Breast epithelium (tissue), 4 donors: ENCODE results near the gene ALK. TPM values are rescaled to one million over a fixed set of nuclear protein-coding genes. Genes with fewer than 3 reads are reported as not detected.

ENCODE experiments used
- DNase-seq, 2 donors: peaks; one replicate each; pipeline ENCODE4 v3.0.0-alpha.2; 2019; ENCODE audit warnings: low spot score in 2 of 2
- H3K27ac ChIP-seq, 2 donors: fragments of 200-600 bp; sonication (generic) in 1 of 2; one replicate each; pipeline ENCODE4 v1.5.1; 2016 to 2019; ENCODE audit warnings: mild to moderate bottlenecking in 1 of 2
- H3K27me3 ChIP-seq, 2 donors: fragments of 200-600 bp; sonication (generic) in 1 of 2; one replicate each; pipeline versions ENCODE4 v1.5.1 to v1.6.0; 2017 to 2019; ENCODE audit warnings: control low read depth in 1 of 2, mild to moderate bottlenecking in 1 of 2
- H3K36me3 ChIP-seq: fragments of 200-600 bp; one replicate; pipeline ENCODE4 v1.5.1; 2019
- H3K4me1 ChIP-seq, 2 donors: fragments of 200-600 bp; sonication (generic); one replicate each; pipeline ENCODE4 v1.5.1; 2016 to 2019; ENCODE audit warnings: control low read depth in 1 of 2
- H3K4me3 ChIP-seq, 3 donors: fragments of 200-600 bp; sonication (generic); 1 replicate in 2 of 3; 2 replicates in 1 of 3; pipeline ENCODE4 v1.5.1; 2016 to 2019; ENCODE audit warnings: mild to moderate bottlenecking in 3 of 3, moderate library complexity in 2 of 3
- H3K9me3 ChIP-seq, 2 donors: fragments of 200-600 bp; sonication (generic) in 1 of 2; one replicate each; pipeline ENCODE4 v1.5.1; 2016 to 2019; ENCODE audit warnings: control low read depth in 1 of 2
- POLR2A ChIP-seq: fragments of 450-650 bp; IDR thresholded peaks from one replicate; pipeline ENCODE4 v1.6.1; 2016; ENCODE audit warnings: antibody characterized with exemption, mild to moderate bottlenecking, moderate library complexity
- POLR2AphosphoS5 ChIP-seq, 3 donors: sonication (generic); formaldehyde crosslinking; IDR thresholded peaks; one replicate each; pipeline ENCODE4 v1.6.1; 2017; ENCODE audit warnings: antibody characterized with exemption in 3 of 3
- intact Hi-C: fragments of 100-400 bp; cut with DNase I; formaldehyde crosslinking; loops from one replicate; pipeline ENCODE4 v1.15.1; 2023; ENCODE audit warnings: low total_unique reads
- total RNA-seq, 3 donors: library from RNA; depleted of rRNA; stranded (reverse); fragments of >200 nt; gene quantifications; one replicate each; pipeline ENCODE4 v1.1.0, GENCODE V29; 2016
- TF ChIP-seq, protein P1 (sequence below), 3 donors: fragments of 450-650 bp; IDR thresholded peaks; one replicate each; pipeline ENCODE4 v1.5.1; 2016 to 2017; ENCODE audit warnings: antibody characterized with exemption in 3 of 3, mild to moderate bottlenecking in 3 of 3, moderate library complexity in 3 of 3

Gene ALK
- total RNA-seq, 3 donors from 2014 or later, result 0.33 to 5.6 (median 0.64) TPM

- no peaks in the 10 kb centered on the region for H3K36me3 ChIP-seq
- no peak overlapping the region for H3K27ac ChIP-seq
- no peak for TF ChIP-seq POLR2AphosphoS5 (IDR thresholded peaks at IDR 0.05)
- TF ChIP-seq, protein P1, sequence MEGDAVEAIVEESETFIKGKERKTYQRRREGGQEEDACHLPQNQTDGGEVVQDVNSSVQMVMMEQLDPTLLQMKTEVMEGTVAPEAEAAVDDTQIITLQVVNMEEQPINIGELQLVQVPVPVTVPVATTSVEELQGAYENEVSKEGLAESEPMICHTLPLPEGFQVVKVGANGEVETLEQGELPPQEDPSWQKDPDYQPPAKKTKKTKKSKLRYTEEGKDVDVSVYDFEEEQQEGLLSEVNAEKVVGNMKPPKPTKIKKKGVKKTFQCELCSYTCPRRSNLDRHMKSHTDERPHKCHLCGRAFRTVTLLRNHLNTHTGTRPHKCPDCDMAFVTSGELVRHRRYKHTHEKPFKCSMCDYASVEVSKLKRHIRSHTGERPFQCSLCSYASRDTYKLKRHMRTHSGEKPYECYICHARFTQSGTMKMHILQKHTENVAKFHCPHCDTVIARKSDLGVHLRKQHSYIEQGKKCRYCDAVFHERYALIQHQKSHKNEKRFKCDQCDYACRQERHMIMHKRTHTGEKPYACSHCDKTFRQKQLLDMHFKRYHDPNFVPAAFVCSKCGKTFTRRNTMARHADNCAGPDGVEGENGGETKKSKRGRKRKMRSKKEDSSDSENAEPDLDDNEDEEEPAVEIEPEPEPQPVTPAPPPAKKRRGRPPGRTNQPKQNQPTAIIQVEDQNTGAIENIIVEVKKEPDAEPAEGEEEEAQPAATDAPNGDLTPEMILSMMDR (IDR thresholded peaks at IDR 0.05), result no peak
- no peak for TF ChIP-seq POLR2A
- H3K9me3 ChIP-seq, result no peaks in the 10 kb centered on the region
- no peak overlapping the region for H3K4me3 ChIP-seq
- no peaks in the 10 kb centered on the region for H3K27me3 ChIP-seq
- intact Hi-C loops, result no loop called here
- DNase-seq, result no peak
- no peaks in the 10 kb centered on the region for H3K4me1 ChIP-seq
Measured at GRCh38 chr2:29213888-29214291, 707.5 kb downstream of the ALK start.

GRCh38 chr2:29212009-29212408 is 709.4 kb downstream of the ALK start:
- Histone ChIP-seq H3K27me3 (no peaks in the 10 kb centered on the region), H3K36me3 (no peaks in the 10 kb centered on the region), H3K9me3 (no peaks in the 10 kb centered on the region), H3K4me3 (no peak overlapping the region), H3K4me1 (no peaks in the 10 kb centered on the region), H3K27ac (no peak overlapping the region)
- intact Hi-C loops, result no loop called here
- no peak for TF ChIP-seq POLR2A
- TF ChIP-seq, protein P1 (IDR thresholded peaks at IDR 0.05), result no peak
- no peak for TF ChIP-seq POLR2AphosphoS5 (IDR thresholded peaks at IDR 0.05)
- DNase-seq, result no peak

GRCh38 chr2:29209551-29209950 is 711.8 kb downstream of the ALK start:
- H3K4me3 ChIP-seq, result no peak overlapping the region

GRCh38 chr2:29207352-29208148 is 713.8 kb downstream of the ALK start:
- H3K36me3 ChIP-seq, result no peaks in the 10 kb centered on the region
- no peak for DNase-seq
- no peaks in the 10 kb centered on the region for H3K4me1 ChIP-seq
- H3K4me3 ChIP-seq, result no peak overlapping the region
- H3K27ac ChIP-seq, result no peak overlapping the region
- no peaks in the 10 kb centered on the region for H3K9me3 ChIP-seq
- no peaks in the 10 kb centered on the region for H3K27me3 ChIP-seq
- TF ChIP-seq, protein P1 (IDR thresholded peaks at IDR 0.05), result no peak
- no peak for TF ChIP-seq POLR2A
- no peak for TF ChIP-seq POLR2AphosphoS5 (IDR thresholded peaks at IDR 0.05)
- intact Hi-C loops, result no loop called here

More at GRCh38 chr2:29209551-29209950, 711.8 kb downstream of the ALK start:
- Histone ChIP-seq H3K36me3 (no peaks in the 10 kb centered on the region), H3K27me3 (no peaks in the 10 kb centered on the region), H3K9me3 (no peaks in the 10 kb centered on the region), H3K27ac (no peak overlapping the region), H3K4me1 (no peaks in the 10 kb centered on the region)
- TF ChIP-seq POLR2AphosphoS5 (IDR thresholded peaks at IDR 0.05) (no peak), POLR2A (no peak)
- TF ChIP-seq, protein P1 (IDR thresholded peaks at IDR 0.05), result no peak
- no peak for DNase-seq
- intact Hi-C loops, result no loop called here

- no peak overlapping the region for H3K4me3 ChIP-seq
- DNase-seq, result no peak
- TF ChIP-seq POLR2AphosphoS5 (IDR thresholded peaks at IDR 0.05) (no peak), POLR2A (no peak)
- TF ChIP-seq, protein P1 (IDR thresholded peaks at IDR 0.05), result no peak
- H3K27me3 ChIP-seq, result no peaks in the 10 kb centered on the region
- no peaks in the 10 kb centered on the region for H3K36me3 ChIP-seq
- intact Hi-C loops, result no loop called here
- no peak overlapping the region for H3K27ac ChIP-seq
- no peaks in the 10 kb centered on the region for H3K4me1 ChIP-seq
- H3K9me3 ChIP-seq, result no peaks in the 10 kb centered on the region
Measured at GRCh38 chr2:29206941-29207340, 714.4 kb downstream of the ALK start.
